Esophagus muscularis mucosa (tissue), 4 donors: Measurements from ENCODE around the gene TBCB. TPM values are rescaled to one million over a fixed set of nuclear protein-coding genes. Genes with fewer than 3 reads are reported as not detected.
"Not testable (repeated sequence)": the region's sequence is repeated elsewhere in the genome, so short reads cannot be mapped to it uniquely, and the experiment has no call there.

ENCODE experiments used
- DNase-seq: peaks from one replicate; pipeline ENCODE4 v3.0.0-alpha.2; 2017; ENCODE audit errors: extremely low spot score
- H3K27ac ChIP-seq, 4 donors: fragments of 200-600 bp; sonication (generic); replicated peaks in 1 of 4; 1 replicate in 3 of 4; 2 replicates in 1 of 4; pipeline ENCODE4 v1.5.1; 2016 to 2019; ENCODE audit warnings: mild to moderate bottlenecking in 1 of 4
- H3K27me3 ChIP-seq, 4 donors: fragments of 200-600 bp; sonication (generic); one replicate each; pipeline versions ENCODE4 v1.5.1 to v1.6.0; 2016 to 2019
- H3K36me3 ChIP-seq, 4 donors: fragments of 200-600 bp; sonication (generic); one replicate each; pipeline ENCODE4 v1.5.1; 2016 to 2019
- H3K4me1 ChIP-seq, 4 donors: fragments of 200-600 bp; sonication (generic); one replicate each; pipeline ENCODE4 v1.5.1; 2016 to 2019
- H3K4me3 ChIP-seq, 4 donors: fragments of 200-600 bp; sonication (generic); 1 replicate in 2 of 4; 2 replicates in 2 of 4; pipeline ENCODE4 v1.5.1; 2016 to 2019; ENCODE audit warnings: mild to moderate bottlenecking in 4 of 4, moderate library complexity in 1 of 4
- H3K9me3 ChIP-seq, 4 donors: fragments of 200-600 bp; sonication (generic); 1 replicate in 3 of 4; 2 replicates in 1 of 4; pipeline ENCODE4 v1.5.1; 2016 to 2019
- CTCF ChIP-seq, 3 experiments: fragments of 200-600 bp in 2 of 3; fragments of 450-650 bp in 1 of 3; sonication (generic) in 2 of 3; IDR thresholded peaks; one replicate each; pipeline ENCODE4 v1.5.1; 2017 to 2019; ENCODE audit warnings: antibody characterized with exemption in 3 of 3, mild to moderate bottlenecking in 2 of 3, moderate library complexity in 1 of 3
- EP300 ChIP-seq: sonication (generic); formaldehyde crosslinking; IDR thresholded peaks from one replicate; pipeline ENCODE4 v1.6.1; 2017; ENCODE audit warnings: antibody characterized with exemption
- POLR2A ChIP-seq: fragments of 450-650 bp; IDR thresholded peaks from one replicate; pipeline ENCODE4 v1.6.1; 2017; ENCODE audit warnings: antibody characterized with exemption, moderate library complexity, mild to moderate bottlenecking, low read depth
- POLR2AphosphoS5 ChIP-seq, 2 donors: sonication (generic); formaldehyde crosslinking; IDR thresholded peaks; one replicate each; pipeline ENCODE4 v1.6.1; 2017; ENCODE audit warnings: antibody characterized with exemption in 2 of 2
- WGBS: methylation state at CpG from one replicate; pipeline ENCODE4 v1.1.5; 2018; 5-methylcytosine and 5-hydroxymethylcytosine counted together
- intact Hi-C: fragments of 100-400 bp; cut with DNase I; formaldehyde crosslinking; loops from one replicate; pipeline ENCODE4 v1.15.1; 2023
- total RNA-seq, 4 donors: library from RNA; depleted of rRNA; stranded (reverse); fragments of >200 nt; gene quantifications; one replicate each; pipeline versions ENCODE4 v1.1.0 to v1.2.1, GENCODE V29; 2016

The TBCB gene
- 100 to 1,000 TPM; 164 to 230 (median 192) TPM for total RNA-seq

GRCh38 chr19:36115453-36116343, at the start of gene TBCB:
Gene TBCB (plus strand): TSS chr19:36115468. CDS start chr19:36115561, 93 bp downstream.
- Histone ChIP-seq H3K4me1 (peaks cover 23 to 53% (median 38%) of the 10 kb centered on the region in 4 donors), H3K4me3 (peak within 1 kb of the TSS; percentile 72 to 80 (median 74)), H3K27me3 (no peaks in the 10 kb centered on the region), H3K36me3 (peaks cover 26 to 72% (median 65%) of the 10 kb centered on the region in 4 donors), H3K9me3 (no peaks in the 10 kb centered on the region), H3K27ac (peak within 1 kb of the TSS; percentile 88 to 96 (median 91))
- TF ChIP-seq POLR2AphosphoS5 (IDR thresholded peaks at IDR 0.05) (peak in 1 of 2 donors; percentile 91), EP300 (no peak), POLR2A (peak; percentile 10), CTCF (IDR thresholded peaks at IDR 0.05) (no peak)
- intact Hi-C loops = no loop called here
- DNase-seq = peak; percentile 96
- 5% methylated on average over 26 of the region's 59 CpGs for WGBS

GRCh38 chr19:36067681-36068080, 47.6 kb upstream of the TBCB start:
- 100% methylated on average over 1 of the region's 11 CpGs for WGBS
- intact Hi-C loops = loop anchor here (10.0 kb wide), 1 partner anchor 107 kb away; no protein-coding TSS in a partner anchor
- no peaks in the 10 kb centered on the region for H3K4me1 ChIP-seq
- no peak for DNase-seq
- H3K36me3 ChIP-seq = no peaks in the 10 kb centered on the region
- H3K9me3 ChIP-seq = no peaks in the 10 kb centered on the region
- H3K4me3 ChIP-seq = no peak overlapping the region
- H3K27me3 ChIP-seq = no peaks in the 10 kb centered on the region
- no peak overlapping the region for H3K27ac ChIP-seq
- TF ChIP-seq CTCF (IDR thresholded peaks at IDR 0.05) (no peak), POLR2A (no peak), POLR2AphosphoS5 (IDR thresholded peaks at IDR 0.05) (no peak), EP300 (no peak)

- WGBS = 95% methylated on average over 28 of the region's 57 CpGs
- intact Hi-C loops = loop anchor here (10.0 kb wide), 1 partner anchor 106 kb away; no protein-coding TSS in a partner anchor
- not testable (repeated sequence) for H3K27me3 ChIP-seq, H3K36me3 ChIP-seq, H3K9me3 ChIP-seq, H3K4me3 ChIP-seq, H3K4me1 ChIP-seq, H3K27ac ChIP-seq, DNase-seq
These were observed 46.3 kb upstream of the TBCB start for GRCh38 chr19:36068810-36069499.

- H3K4me1 ChIP-seq = no peaks in the 10 kb centered on the region
- H3K27ac ChIP-seq = no peak overlapping the region
- H3K36me3 ChIP-seq = no peaks in the 10 kb centered on the region
- no peak overlapping the region for H3K4me3 ChIP-seq
- DNase-seq = no peak
- intact Hi-C loops = no loop called here
- H3K9me3 ChIP-seq = no peaks in the 10 kb centered on the region
- TF ChIP-seq EP300 = no peak
- no peak for TF ChIP-seq POLR2A
- no peak for TF ChIP-seq CTCF (IDR thresholded peaks at IDR 0.05)
- TF ChIP-seq POLR2AphosphoS5 (IDR thresholded peaks at IDR 0.05) = no peak
- no peaks in the 10 kb centered on the region for H3K27me3 ChIP-seq
- WGBS = 94% methylated on average over 8 of the region's 8 CpGs
These were observed 43.2 kb upstream of the TBCB start for GRCh38 chr19:36072081-36072480.
